Breast epithelium (tissue), 4 donors: Measurements from ENCODE around the gene KRT37. TPM values are rescaled to one million over a fixed set of nuclear protein-coding genes. Genes with fewer than 3 reads are reported as not detected.

Source experiments
- DNase-seq, 2 donors: peaks; one replicate each; pipeline ENCODE4 v3.0.0-alpha.2; 2019; ENCODE audit warnings: low spot score in 2 of 2
- H3K27ac ChIP-seq, 2 donors: fragments of 200-600 bp; sonication (generic) in 1 of 2; one replicate each; pipeline ENCODE4 v1.5.1; 2016 to 2019; ENCODE audit warnings: mild to moderate bottlenecking in 1 of 2
- H3K27me3 ChIP-seq, 2 donors: fragments of 200-600 bp; sonication (generic) in 1 of 2; one replicate each; pipeline versions ENCODE4 v1.5.1 to v1.6.0; 2017 to 2019; ENCODE audit warnings: control low read depth in 1 of 2, mild to moderate bottlenecking in 1 of 2
- H3K36me3 ChIP-seq: fragments of 200-600 bp; one replicate; pipeline ENCODE4 v1.5.1; 2019
- H3K4me1 ChIP-seq, 2 donors: fragments of 200-600 bp; sonication (generic); one replicate each; pipeline ENCODE4 v1.5.1; 2016 to 2019; ENCODE audit warnings: control low read depth in 1 of 2
- H3K4me3 ChIP-seq, 3 donors: fragments of 200-600 bp; sonication (generic); 1 replicate in 2 of 3; 2 replicates in 1 of 3; pipeline ENCODE4 v1.5.1; 2016 to 2019; ENCODE audit warnings: mild to moderate bottlenecking in 3 of 3, moderate library complexity in 2 of 3
- H3K9me3 ChIP-seq, 2 donors: fragments of 200-600 bp; sonication (generic) in 1 of 2; one replicate each; pipeline ENCODE4 v1.5.1; 2016 to 2019; ENCODE audit warnings: control low read depth in 1 of 2
- POLR2A ChIP-seq: fragments of 450-650 bp; IDR thresholded peaks from one replicate; pipeline ENCODE4 v1.6.1; 2016; ENCODE audit warnings: antibody characterized with exemption, mild to moderate bottlenecking, moderate library complexity
- POLR2AphosphoS5 ChIP-seq, 3 donors: sonication (generic); formaldehyde crosslinking; IDR thresholded peaks; one replicate each; pipeline ENCODE4 v1.6.1; 2017; ENCODE audit warnings: antibody characterized with exemption in 3 of 3
- intact Hi-C: fragments of 100-400 bp; cut with DNase I; formaldehyde crosslinking; loops from one replicate; pipeline ENCODE4 v1.15.1; 2023; ENCODE audit warnings: low total_unique reads
- total RNA-seq, 3 donors: library from RNA; depleted of rRNA; stranded (reverse); fragments of >200 nt; gene quantifications; one replicate each; pipeline ENCODE4 v1.1.0, GENCODE V29; 2016
- TF ChIP-seq, protein P1 (sequence below), 3 donors: fragments of 450-650 bp; IDR thresholded peaks; one replicate each; pipeline ENCODE4 v1.5.1; 2016 to 2017; ENCODE audit warnings: antibody characterized with exemption in 3 of 3, mild to moderate bottlenecking in 3 of 3, moderate library complexity in 3 of 3

Gene KRT37
- total RNA-seq, 3 donors from 2014 or later: not detected

DNA sequence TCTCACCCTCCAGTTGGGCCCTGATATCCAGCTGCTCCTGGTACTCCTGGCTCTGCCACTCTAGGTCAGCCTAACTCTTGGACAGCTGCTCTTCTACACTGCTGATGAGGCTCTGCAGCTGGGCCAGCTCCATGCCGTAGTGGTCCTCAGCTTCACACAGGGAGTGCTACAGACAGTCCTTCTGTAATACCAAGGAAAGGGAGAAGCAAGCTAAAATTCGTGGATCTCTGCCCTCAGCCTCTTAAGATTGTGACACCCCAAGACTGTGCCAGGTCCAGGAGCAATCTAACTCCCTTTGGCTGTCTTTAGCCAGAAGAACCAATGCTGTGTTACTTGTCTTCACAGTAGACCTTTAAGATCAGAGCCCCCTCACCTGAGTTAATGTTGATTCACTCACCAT, 24.1 kb upstream of the KRT37 start:
- TF ChIP-seq POLR2AphosphoS5 (IDR thresholded peaks at IDR 0.05) (no peak), POLR2A (no peak)
- TF ChIP-seq, protein P1, sequence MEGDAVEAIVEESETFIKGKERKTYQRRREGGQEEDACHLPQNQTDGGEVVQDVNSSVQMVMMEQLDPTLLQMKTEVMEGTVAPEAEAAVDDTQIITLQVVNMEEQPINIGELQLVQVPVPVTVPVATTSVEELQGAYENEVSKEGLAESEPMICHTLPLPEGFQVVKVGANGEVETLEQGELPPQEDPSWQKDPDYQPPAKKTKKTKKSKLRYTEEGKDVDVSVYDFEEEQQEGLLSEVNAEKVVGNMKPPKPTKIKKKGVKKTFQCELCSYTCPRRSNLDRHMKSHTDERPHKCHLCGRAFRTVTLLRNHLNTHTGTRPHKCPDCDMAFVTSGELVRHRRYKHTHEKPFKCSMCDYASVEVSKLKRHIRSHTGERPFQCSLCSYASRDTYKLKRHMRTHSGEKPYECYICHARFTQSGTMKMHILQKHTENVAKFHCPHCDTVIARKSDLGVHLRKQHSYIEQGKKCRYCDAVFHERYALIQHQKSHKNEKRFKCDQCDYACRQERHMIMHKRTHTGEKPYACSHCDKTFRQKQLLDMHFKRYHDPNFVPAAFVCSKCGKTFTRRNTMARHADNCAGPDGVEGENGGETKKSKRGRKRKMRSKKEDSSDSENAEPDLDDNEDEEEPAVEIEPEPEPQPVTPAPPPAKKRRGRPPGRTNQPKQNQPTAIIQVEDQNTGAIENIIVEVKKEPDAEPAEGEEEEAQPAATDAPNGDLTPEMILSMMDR (IDR thresholded peaks at IDR 0.05): no peak

DNA sequence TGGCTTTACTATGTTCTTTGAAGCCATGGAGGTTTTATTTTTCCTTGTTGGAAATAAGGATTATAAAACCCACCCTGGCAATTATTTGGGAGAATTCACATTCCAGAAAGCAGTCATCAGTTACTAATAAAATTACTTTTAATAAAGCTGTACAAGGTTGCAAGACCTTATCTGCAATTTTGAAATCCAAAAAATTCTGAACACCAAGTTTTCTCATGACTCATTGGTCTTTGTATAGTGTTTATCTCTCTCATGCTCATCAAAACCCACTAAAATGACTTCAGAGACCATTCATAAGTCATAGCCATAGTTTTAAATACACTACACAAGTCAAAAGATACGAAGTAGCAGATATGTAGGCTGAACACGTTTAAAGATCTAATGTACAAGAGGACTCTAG, 22.4 kb upstream of the KRT37 start:
- DNase-seq: no peak
- H3K9me3 ChIP-seq: no peaks in the 10 kb centered on the region
- H3K27me3 ChIP-seq: no peaks in the 10 kb centered on the region
- no peak overlapping the region for H3K4me3 ChIP-seq
- TF ChIP-seq POLR2AphosphoS5 (IDR thresholded peaks at IDR 0.05): no peak
- TF ChIP-seq POLR2A: no peak
- TF ChIP-seq, protein P1 (IDR thresholded peaks at IDR 0.05): no peak
- H3K4me1 ChIP-seq: no peaks in the 10 kb centered on the region
- intact Hi-C loops: no loop called here
- H3K36me3 ChIP-seq: no peaks in the 10 kb centered on the region
- no peak overlapping the region for H3K27ac ChIP-seq

More for the DNA sequence above, 24.1 kb upstream of the KRT37 start:
- H3K27me3 ChIP-seq: no peaks in the 10 kb centered on the region
- intact Hi-C loops: no loop called here
- H3K27ac ChIP-seq: no peak overlapping the region
- H3K36me3 ChIP-seq: no peaks in the 10 kb centered on the region
- H3K4me1 ChIP-seq: no peaks in the 10 kb centered on the region
- no peak for DNase-seq
- no peak overlapping the region for H3K4me3 ChIP-seq
- no peaks in the 10 kb centered on the region for H3K9me3 ChIP-seq

DNA sequence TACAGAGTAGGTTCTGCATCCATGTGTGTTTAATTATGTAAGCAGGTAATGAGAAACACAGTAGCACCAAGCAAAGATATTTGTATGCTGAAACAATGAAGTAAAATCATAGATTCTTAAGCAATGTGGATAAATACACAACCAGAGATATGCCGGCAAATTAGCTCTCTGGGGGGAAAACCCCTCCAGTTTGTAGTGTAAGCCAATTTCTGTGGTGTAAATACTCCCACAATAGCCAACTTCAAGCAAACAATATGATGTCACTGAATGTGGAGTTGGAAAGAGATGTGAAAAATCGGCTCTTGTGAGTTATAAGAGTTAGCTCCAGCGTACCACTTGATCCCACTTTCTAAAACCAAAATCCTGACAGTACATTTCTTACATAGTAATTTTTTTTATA, 20.3 kb upstream of the KRT37 start:
- Histone ChIP-seq H3K4me1 (no peaks in the 10 kb centered on the region), H3K4me3 (no peak overlapping the region), H3K36me3 (no peaks in the 10 kb centered on the region), H3K27me3 (no peaks in the 10 kb centered on the region), H3K9me3 (no peaks in the 10 kb centered on the region), H3K27ac (no peak overlapping the region)
- no peak for TF ChIP-seq POLR2A
- no peak for TF ChIP-seq POLR2AphosphoS5 (IDR thresholded peaks at IDR 0.05)
- TF ChIP-seq, protein P1 (IDR thresholded peaks at IDR 0.05): no peak
- DNase-seq: no peak
- intact Hi-C loops: no loop called here

DNA sequence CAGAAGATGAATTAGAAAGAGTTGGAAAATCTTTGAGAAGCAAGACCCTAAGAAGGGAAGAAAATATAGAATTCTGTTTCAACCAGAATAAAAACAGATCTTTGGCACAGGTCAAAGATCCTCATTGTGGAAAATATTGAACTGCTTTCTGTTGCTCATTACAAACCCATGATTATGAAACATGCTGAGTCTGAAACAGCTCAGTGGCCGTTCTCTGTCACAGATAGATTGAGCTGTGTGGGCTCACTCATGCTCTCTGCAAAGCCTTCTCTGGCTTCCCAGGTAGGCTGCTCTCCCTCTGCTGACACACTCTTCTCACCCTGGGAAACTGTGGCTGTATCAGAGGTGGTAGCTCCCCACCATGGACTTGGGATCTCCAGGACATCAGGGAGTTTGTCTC, 19.8 kb upstream of the KRT37 start:
- no peak for DNase-seq
- intact Hi-C loops: no loop called here
- no peaks in the 10 kb centered on the region for H3K27me3 ChIP-seq
- no peak overlapping the region for H3K27ac ChIP-seq
- H3K36me3 ChIP-seq: no peaks in the 10 kb centered on the region
- H3K4me1 ChIP-seq: no peaks in the 10 kb centered on the region
- no peaks in the 10 kb centered on the region for H3K9me3 ChIP-seq
- TF ChIP-seq POLR2AphosphoS5 (IDR thresholded peaks at IDR 0.05): no peak
- TF ChIP-seq, protein P1 (IDR thresholded peaks at IDR 0.05): no peak
- no peak for TF ChIP-seq POLR2A
- no peak overlapping the region for H3K4me3 ChIP-seq

DNA sequence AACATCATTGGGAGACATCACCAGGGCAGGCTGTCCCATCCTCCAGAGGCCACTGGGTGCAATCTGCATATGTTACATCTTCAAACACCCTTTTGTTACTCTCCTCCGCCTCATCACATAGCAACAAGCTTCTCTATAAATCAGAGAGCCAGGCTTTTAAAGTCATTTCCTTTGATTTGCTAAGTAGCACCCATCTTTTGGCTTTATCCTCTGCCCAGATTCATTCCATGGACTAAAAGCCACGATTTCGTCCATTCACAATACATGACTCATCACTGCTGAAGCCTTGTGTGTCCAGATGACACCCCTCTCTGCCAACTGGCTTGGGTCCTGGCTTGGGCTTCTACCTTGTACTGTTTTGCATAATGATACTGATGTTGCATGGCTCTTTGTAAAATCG, 18.4 kb upstream of the KRT37 start:
- no peaks in the 10 kb centered on the region for H3K9me3 ChIP-seq
- H3K27ac ChIP-seq: no peak overlapping the region
- H3K4me3 ChIP-seq: no peak overlapping the region
- H3K4me1 ChIP-seq: no peaks in the 10 kb centered on the region
- intact Hi-C loops: no loop called here
- no peaks in the 10 kb centered on the region for H3K36me3 ChIP-seq
- H3K27me3 ChIP-seq: no peaks in the 10 kb centered on the region
- DNase-seq: no peak
- TF ChIP-seq POLR2A (no peak), POLR2AphosphoS5 (IDR thresholded peaks at IDR 0.05) (no peak)
- TF ChIP-seq, protein P1 (IDR thresholded peaks at IDR 0.05): no peak
